ENCODE measurements around the gene SYT1. TPM values are rescaled to one million over a fixed set of nuclear protein-coding genes. Genes with fewer than 3 reads are reported as not detected.

SYT1 gene
- total and polyA plus RNA-seq, 2 of the 8 experiments (the other 6 are each of a cell fraction or from before 2014, with no cell fraction given) = 11.0 to 34.6 TPM

DNA sequence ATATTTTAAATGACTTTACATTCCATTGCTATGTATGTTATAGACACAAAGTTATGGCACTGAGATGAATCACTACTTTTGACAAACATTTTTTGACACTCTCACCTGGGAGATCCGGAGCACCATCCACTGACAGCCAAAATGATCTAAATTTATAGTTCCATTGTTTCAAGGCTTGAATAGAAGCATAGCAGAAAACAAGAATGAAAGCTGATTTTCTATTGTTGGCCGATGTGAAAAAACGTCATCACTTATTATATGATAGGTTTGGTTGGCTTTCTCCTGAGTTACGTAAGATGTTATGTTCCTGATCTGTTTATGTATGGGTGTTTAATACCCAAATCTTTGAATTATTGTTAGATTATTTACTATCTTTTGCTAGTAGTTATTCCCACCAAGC is 520.0 kb downstream of the SYT1 start:
- Histone ChIP-seq H3K27ac (ENCODE audit: low read depth, low read length) (no peak overlapping the region), H2BK20ac (ENCODE audit: low read length) (no peak overlapping the region), H2AFZ (ENCODE audit: low read length) (no peak overlapping the region), H4K5ac (ENCODE audit: insufficient read length, low read depth, low read length) (no peak overlapping the region), H3K4me1 (replicated peaks in 1 of 4; ENCODE audit: control insufficient read depth in 3 of 4, insufficient read depth in 4 of 4, low read length in 3 of 4) (peaks cover 5 to 15% (median 10%) of the 10 kb centered on the region in 4 experiments; a peak in 5 of 7 replicates), H3K4me2 (ENCODE audit: insufficient read depth in 1 of 2, low read depth in 2 of 2, low read length in 2 of 2) (no peak overlapping the region), H3K27me3 (replicated peaks in 1 of 4; ENCODE audit: control insufficient read depth in 3 of 4, extremely low read depth in 1 of 4, insufficient read depth in 3 of 4, low read length in 3 of 4) (no peaks in the 10 kb centered on the region), H2BK12ac (ENCODE audit: low read depth, low read length) (no peak overlapping the region), H3K56ac (replicated peaks; ENCODE audit: insufficient read length, low read depth, low read length) (no peak overlapping the region), H4K8ac (ENCODE audit: extremely low read depth, insufficient read depth, low read length) (no peak overlapping the region), H3K23me2 (ENCODE audit: low read depth, low read length) (no peaks in the 10 kb centered on the region), H3K79me1 (ENCODE audit: low read depth, low read length) (no peaks in the 10 kb centered on the region), H3K4ac (replicated peaks; ENCODE audit: insufficient read length, low read depth, low read length) (no peak overlapping the region), H4K20me1 (replicated peaks in 1 of 2; ENCODE audit: control insufficient read depth in 1 of 2, insufficient read depth in 2 of 2, low read length in 2 of 2) (no peaks in the 10 kb centered on the region), H3K18ac (ENCODE audit: extremely low read depth, low read length) (no peak overlapping the region), H2BK5ac (ENCODE audit: low read depth, low read length) (no peak overlapping the region), H3K9ac (replicated peaks in 1 of 4; ENCODE audit: extremely low read depth in 1 of 4, low read depth in 3 of 4, low read length in 3 of 4) (no peak overlapping the region), H3K36me3 (ENCODE audit: control insufficient read depth in 2 of 4, insufficient read depth in 4 of 4, low read length in 3 of 4) (no peaks in the 10 kb centered on the region), H2BK120ac (replicated peaks; ENCODE audit: low read depth, low read length) (no peak overlapping the region), H3K4me3 (ENCODE audit: extremely low read depth in 1 of 4, insufficient read depth in 2 of 4, low read depth in 3 of 4, low read length in 4 of 4) (no peak overlapping the region), H2AK5ac (ENCODE audit: low read depth, low read length) (no peak overlapping the region), H2BK15ac (ENCODE audit: low read length) (no peak overlapping the region), H3K79me2 (ENCODE audit: control insufficient read depth in 1 of 2, insufficient read depth in 2 of 2, low read length in 2 of 2) (no peaks in the 10 kb centered on the region), H3K23ac (ENCODE audit: insufficient read length) (no peak overlapping the region), H3K9me3 (ENCODE audit: insufficient read depth in 2 of 2, low read depth in 1 of 2, low read length in 1 of 2) (no peaks in the 10 kb centered on the region), H4K91ac (replicated peaks; ENCODE audit: insufficient read length, low read length) (no peak overlapping the region), H3K14ac (ENCODE audit: insufficient read length) (no peak overlapping the region)
- no peak for DNase-seq (ENCODE audit: low read depth in 1 of 2, low spot score in 2 of 2)
- 73% methylated on average over 4 of the region's 4 CpGs; no CpG with 5 or more reads in 1 of the 2 experiments for WGBS, 2 experiments (ENCODE audit: extremely low coverage in 1 of 2, insufficient coverage in 1 of 2, insufficient read length in 1 of 2, insufficient replicate concordance in 2 of 2, low coverage in 1 of 2, low lambda C conversion rate in 2 of 2, missing lambda C conversion rate in 1 of 2)
- ChIA-PET CTCF (ENCODE audit: partially characterized antibody) (interaction anchor here (3.0 kb wide), 1 partner anchor 10 kb away, joined by 16 read pairs; no protein-coding TSS in a partner anchor), POLR2A (ENCODE audit: partially characterized antibody) (no interaction called here)
- FAIRE-seq = no peak
- TF ChIP-seq CHD1 (IDR thresholded peaks at IDR 0.05; ENCODE audit: low read depth, low read length) = no peak
- no peak for TF ChIP-seq CBX8 (IDR thresholded peaks at IDR 0.05; ENCODE audit: borderline replicate concordance, low read depth, low read length)
- TF ChIP-seq GTF2F1 (IDR thresholded peaks at IDR 0.05; ENCODE audit: borderline replicate concordance, low read depth, low read length) = no peak
- TF ChIP-seq SIN3A (conservative IDR thresholded peaks at IDR 0.05 in 1 of 2, IDR thresholded peaks at IDR 0.05 in 1 of 2; ENCODE audit: low read depth in 1 of 2, low read length in 2 of 2) = no peak

All from H1 (cell line).